ENCODE data around the gene KMO. TPM values are rescaled to one million over a fixed set of nuclear protein-coding genes. Genes with fewer than 3 reads are reported as not detected.

The KMO gene
- total RNA-seq, 1 donor from 2014 or later: 19.0 TPM

DNA sequence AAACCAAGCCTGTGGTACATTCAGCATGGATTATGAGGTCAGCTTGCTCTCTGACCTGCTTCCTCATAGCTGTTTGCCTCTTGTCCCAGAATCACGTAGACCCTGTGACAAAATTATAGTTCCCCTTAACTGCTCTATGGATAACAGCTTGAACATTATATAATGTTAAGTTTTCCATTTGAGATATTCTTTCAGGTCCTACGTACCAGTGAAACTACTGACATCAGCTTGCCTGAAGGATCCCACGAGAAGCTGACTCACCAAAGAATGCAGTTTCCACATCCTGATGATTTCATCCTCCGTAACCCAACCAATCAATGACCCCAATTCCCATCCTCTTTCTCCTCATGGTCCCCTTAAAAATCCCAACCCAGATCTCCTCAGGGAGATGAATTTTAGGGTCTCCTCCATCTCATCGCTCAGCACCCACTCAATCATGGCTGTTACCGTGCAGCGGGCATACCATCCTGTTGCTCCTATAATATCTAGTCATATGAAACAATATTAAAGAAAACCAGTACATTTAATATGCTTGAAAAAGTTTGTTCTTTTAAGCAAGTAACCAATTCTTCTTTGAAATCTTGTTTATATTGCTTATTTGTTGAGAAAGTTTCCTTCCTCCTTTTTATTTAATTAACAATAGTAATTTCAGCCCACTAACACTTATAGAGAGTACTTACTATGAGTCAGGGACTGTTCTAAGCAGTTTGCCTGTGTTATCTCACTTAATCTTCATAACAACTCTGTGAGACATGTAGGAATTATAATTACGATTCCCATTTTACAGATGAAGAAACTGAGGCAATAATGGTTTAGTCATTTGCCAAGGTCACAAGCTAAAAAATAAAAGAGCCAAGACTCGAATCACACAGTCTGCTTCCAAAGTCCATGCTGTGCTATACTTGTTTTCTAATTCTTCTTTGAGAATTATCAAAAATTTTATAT lies 80.6 kb downstream of the KMO start:
- TF ChIP-seq, protein P1, sequence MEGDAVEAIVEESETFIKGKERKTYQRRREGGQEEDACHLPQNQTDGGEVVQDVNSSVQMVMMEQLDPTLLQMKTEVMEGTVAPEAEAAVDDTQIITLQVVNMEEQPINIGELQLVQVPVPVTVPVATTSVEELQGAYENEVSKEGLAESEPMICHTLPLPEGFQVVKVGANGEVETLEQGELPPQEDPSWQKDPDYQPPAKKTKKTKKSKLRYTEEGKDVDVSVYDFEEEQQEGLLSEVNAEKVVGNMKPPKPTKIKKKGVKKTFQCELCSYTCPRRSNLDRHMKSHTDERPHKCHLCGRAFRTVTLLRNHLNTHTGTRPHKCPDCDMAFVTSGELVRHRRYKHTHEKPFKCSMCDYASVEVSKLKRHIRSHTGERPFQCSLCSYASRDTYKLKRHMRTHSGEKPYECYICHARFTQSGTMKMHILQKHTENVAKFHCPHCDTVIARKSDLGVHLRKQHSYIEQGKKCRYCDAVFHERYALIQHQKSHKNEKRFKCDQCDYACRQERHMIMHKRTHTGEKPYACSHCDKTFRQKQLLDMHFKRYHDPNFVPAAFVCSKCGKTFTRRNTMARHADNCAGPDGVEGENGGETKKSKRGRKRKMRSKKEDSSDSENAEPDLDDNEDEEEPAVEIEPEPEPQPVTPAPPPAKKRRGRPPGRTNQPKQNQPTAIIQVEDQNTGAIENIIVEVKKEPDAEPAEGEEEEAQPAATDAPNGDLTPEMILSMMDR (IDR thresholded peaks at IDR 0.05): no peak
- peak; percentile 80 for ATAC-seq
- intact Hi-C loops (cut with DNase I): no loop called here

DNA sequence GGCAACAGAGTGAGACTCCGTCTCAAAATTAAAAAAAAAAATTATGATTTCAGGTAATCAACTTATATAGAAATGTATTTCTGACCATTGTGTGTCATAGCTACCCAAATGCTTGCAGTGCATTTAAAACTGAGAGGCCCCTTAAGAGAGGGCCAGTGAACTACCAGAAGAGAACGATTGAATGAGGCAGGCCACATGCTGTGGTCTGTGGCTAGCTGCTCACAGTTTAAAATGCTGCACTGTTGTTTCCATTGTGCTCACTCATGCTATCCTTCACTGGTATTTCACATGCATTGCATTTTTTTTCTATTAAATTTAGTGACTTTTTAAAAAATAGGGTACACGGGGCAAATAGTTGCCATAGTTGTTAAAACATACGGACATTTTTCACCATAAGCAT lies 82.0 kb downstream of the KMO start:
- TF ChIP-seq, protein P1 (IDR thresholded peaks at IDR 0.05): no peak
- ATAC-seq: no peak
- peaks cover 23% of the 10 kb centered on the region for H3K4me1 ChIP-seq
- no peaks in the 10 kb centered on the region for H3K27me3 ChIP-seq
- H3K27ac ChIP-seq: no peak overlapping the region
- H3K4me3 ChIP-seq: no peak overlapping the region
- no peaks in the 10 kb centered on the region for H3K9me3 ChIP-seq
- H3K36me3 ChIP-seq: no peaks in the 10 kb centered on the region
- intact Hi-C loops (cut with DNase I): no loop called here
- DNase-seq: no peak

More for the DNA sequence above, 80.6 kb downstream of the KMO start:
- no peaks in the 10 kb centered on the region for H3K36me3 ChIP-seq
- no peaks in the 10 kb centered on the region for H3K27me3 ChIP-seq
- no peaks in the 10 kb centered on the region for H3K9me3 ChIP-seq
- peaks cover 23% of the 10 kb centered on the region for H3K4me1 ChIP-seq
- no peak for DNase-seq
- no peak overlapping the region for H3K27ac ChIP-seq
- H3K4me3 ChIP-seq: no peak overlapping the region

DNA sequence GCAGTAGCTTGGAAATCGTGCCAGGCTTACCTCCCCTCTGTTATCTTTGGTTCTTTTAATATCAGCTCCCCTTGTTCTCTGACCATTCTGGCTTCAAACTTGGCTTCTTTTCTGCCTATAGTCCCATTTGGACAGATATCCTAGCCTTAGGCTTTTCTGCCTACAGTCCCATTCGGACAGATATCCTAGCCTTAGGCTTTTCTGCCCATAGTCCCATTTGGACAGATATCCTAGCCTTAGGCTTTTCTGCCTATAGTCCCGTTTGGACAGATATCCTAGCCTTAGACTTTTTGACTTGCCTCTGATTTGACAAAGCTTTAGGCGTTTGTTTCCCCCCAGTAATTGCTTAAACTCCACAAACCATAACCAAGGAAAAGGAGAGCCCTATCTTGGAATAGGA lies 82.4 kb downstream of the KMO start:
- Histone ChIP-seq H3K36me3 (no peaks in the 10 kb centered on the region), H3K4me3 (no peak overlapping the region), H3K9me3 (no peaks in the 10 kb centered on the region), H3K27ac (no peak overlapping the region), H3K4me1 (peaks cover 22% of the 10 kb centered on the region), H3K27me3 (no peaks in the 10 kb centered on the region)
- TF ChIP-seq, protein P1 (IDR thresholded peaks at IDR 0.05): no peak
- DNase-seq (no peak), ATAC-seq (no peak)
- intact Hi-C loops (cut with DNase I): no loop called here

DNA sequence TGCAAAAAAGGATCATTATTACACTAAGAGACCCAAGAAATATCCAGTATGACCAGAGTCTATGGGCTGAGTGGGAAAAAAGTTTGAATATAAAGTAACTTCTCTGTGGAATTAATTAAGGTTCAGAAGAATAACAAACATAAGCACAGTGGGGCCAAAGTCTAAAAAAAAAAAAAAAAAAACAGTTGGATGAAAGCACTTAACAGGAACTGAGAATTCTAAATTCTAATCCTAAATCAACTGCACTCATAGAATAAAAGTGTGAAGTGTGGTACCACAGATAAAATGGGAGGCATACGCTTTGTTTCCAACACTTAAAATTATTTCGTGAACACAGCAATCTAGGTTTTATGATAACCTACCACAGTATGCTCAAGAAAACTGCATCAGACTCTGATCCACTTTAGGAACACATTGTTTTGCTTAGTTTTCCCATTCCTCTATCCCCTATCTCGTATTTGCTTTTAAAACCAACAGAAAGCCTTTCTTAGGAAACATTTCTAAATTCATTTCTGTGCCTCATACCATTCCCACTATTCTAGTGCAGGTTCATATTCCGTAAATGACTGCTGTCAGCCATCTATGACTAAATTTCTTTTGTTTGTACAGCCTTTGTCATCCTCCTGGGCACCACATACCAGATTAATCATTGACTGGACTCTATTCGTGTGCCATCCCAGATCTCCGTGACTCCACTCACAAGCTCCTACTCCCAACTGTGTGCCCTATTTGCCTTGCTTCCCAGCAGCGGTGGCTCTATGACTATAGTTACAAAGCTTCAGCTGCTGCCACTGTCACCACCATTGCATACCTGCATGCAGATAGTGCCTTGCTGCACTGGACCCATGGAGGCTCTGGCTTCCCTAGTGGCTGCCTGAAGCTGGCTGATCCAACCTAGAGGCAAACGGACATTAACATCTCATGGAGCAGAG lies 83.1 kb downstream of the KMO start:
- intact Hi-C loops (cut with DNase I): no loop called here
- Histone ChIP-seq H3K27ac (no peak overlapping the region), H3K4me1 (peaks cover 15% of the 10 kb centered on the region), H3K9me3 (no peaks in the 10 kb centered on the region), H3K27me3 (no peaks in the 10 kb centered on the region), H3K36me3 (no peaks in the 10 kb centered on the region), H3K4me3 (no peak overlapping the region)
- TF ChIP-seq, protein P1 (IDR thresholded peaks at IDR 0.05): no peak
- DNase-seq: no peak
- ATAC-seq: no peak

DNA sequence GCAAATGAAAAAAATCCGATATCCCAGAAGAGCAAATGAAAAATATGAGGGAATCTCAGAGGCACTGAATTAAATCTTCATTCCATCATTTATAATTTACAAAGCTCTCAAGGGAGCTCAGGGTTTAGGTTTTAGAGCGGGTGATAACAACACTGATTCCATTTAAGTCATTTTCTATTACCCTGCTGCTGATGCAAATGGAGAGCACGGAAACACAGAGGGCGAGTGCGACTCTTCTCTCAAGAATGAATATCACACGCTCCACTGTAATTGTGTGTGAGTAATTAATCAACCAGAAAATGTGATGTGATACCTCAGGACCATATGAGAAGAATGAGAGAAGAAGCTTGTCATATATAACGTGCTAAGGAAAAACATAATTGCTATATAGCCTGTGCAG lies 85.2 kb downstream of the KMO start:
- intact Hi-C loops (cut with DNase I): no loop called here

More for the DNA sequence above, 85.2 kb downstream of the KMO start:
- Histone ChIP-seq H3K27ac (no peak overlapping the region), H3K4me3 (no peak overlapping the region), H3K4me1 (no peaks in the 10 kb centered on the region), H3K27me3 (no peaks in the 10 kb centered on the region), H3K36me3 (no peaks in the 10 kb centered on the region), H3K9me3 (no peaks in the 10 kb centered on the region)
- DNase-seq (no peak), ATAC-seq (no peak)
- TF ChIP-seq, protein P1 (IDR thresholded peaks at IDR 0.05): no peak

Data from upper lobe of right lung (tissue), 1 donor.